GM21825 (cell line): ENCODE results near the gene PNMA6A.
"Not testable (repeated sequence)": the region's sequence is repeated elsewhere in the genome, so short reads cannot be mapped to it uniquely, and the experiment has no call there.

ENCODE experiments used
- ATAC-seq: cut with Tn5 transposase; IDR thresholded peaks from one replicate; pipeline ENCODE4 v1.9.1; 2021; ENCODE audit warnings: mild to moderate bottlenecking, moderate library complexity; ENCODE audit not compliant: unreplicated experiment

The PNMA6A gene

GRCh38 chrX:153071909-153072583, at the start of gene PNMA6A:
TSS of gene PNMA6A (plus strand) at chrX:153072454. CDS start at chrX:153073063, 609 bp downstream.
- ATAC-seq, result not testable (repeated sequence)

GRCh38 chrX:153026501-153026900, 45.8 kb upstream of the PNMA6A start:
- ATAC-seq, result not testable (repeated sequence)

- ATAC-seq, result not testable (repeated sequence)
These were observed 43.8 kb upstream of the PNMA6A start for GRCh38 chrX:153028487-153028886.

GRCh38 chrX:153029162-153029561, 43.1 kb upstream of the PNMA6A start:
- no peak for ATAC-seq

GRCh38 chrX:153029875-153030274, 42.4 kb upstream of the PNMA6A start:
- no peak for ATAC-seq

GRCh38 chrX:153030801-153031200, 41.5 kb upstream of the PNMA6A start:
- no peak for ATAC-seq

GRCh38 chrX:153032397-153033118, 39.7 kb upstream of the PNMA6A start:
- ATAC-seq, result peak; percentile 81

GRCh38 chrX:153049093-153049492, 23.2 kb upstream of the PNMA6A start:
- no peak for ATAC-seq

GRCh38 chrX:153052534-153052933, 19.7 kb upstream of the PNMA6A start:
- no peak for ATAC-seq

GRCh38 chrX:153055871-153056749, 16.1 kb upstream of the PNMA6A start, which contains the start of gene PNMA3:
TSS of gene PNMA3 (plus strand) at chrX:153056470. CDS start at chrX:153057056, 586 bp downstream.
- ATAC-seq, result no peak

- ATAC-seq, result no peak
These were observed 15.0 kb upstream of the PNMA6A start for GRCh38 chrX:153057281-153057680.

GRCh38 chrX:153059191-153060094, 12.8 kb upstream of the PNMA6A start:
- no peak for ATAC-seq

GRCh38 chrX:153060095-153060445, 12.2 kb upstream of the PNMA6A start:
- no peak for ATAC-seq

GRCh38 chrX:153061732-153062131, 10.5 kb upstream of the PNMA6A start:
- no peak for ATAC-seq

- no peak for ATAC-seq
These were observed 8.9 kb upstream of the PNMA6A start for GRCh38 chrX:153063315-153063714.

GRCh38 chrX:153064061-153064460, 8.2 kb upstream of the PNMA6A start:
- ATAC-seq, result no peak

- no peak for ATAC-seq
These were observed 6.9 kb upstream of the PNMA6A start for GRCh38 chrX:153065389-153065788.

- not testable (repeated sequence) for ATAC-seq
These were observed 5.9 kb upstream of the PNMA6A start for GRCh38 chrX:153066402-153066801.

GRCh38 chrX:153073331-153073730, 1.1 kb downstream of the PNMA6A start:
- not testable (repeated sequence) for ATAC-seq

- no peak for ATAC-seq
These were observed 2.1 kb downstream of the PNMA6A start for GRCh38 chrX:153074262-153074899.
